SU-DHL-6 (cell line): ENCODE results near the gene PF4V1.

Source experiments
- H2AFZ ChIP-seq: fragments of 200-600 bp; sonication (generic); 2 replicates; pipeline ENCODE4 v1.6.1; 2014; ENCODE audit warnings: low read depth, mild to moderate bottlenecking, moderate library complexity, mixed read lengths, antibody characterized with exemption, low read length; ENCODE audit not compliant: severe bottlenecking
- H3F3A ChIP-seq: fragments of 200-600 bp; shearing (Covaris generic); 2 replicates; pipeline ENCODE4 v1.6.0; 2016; ENCODE audit warnings: antibody characterized with exemption, mild to moderate bottlenecking; ENCODE audit not compliant: insufficient read depth
- H3K27ac ChIP-seq: fragments of 200-600 bp; sonication (generic); 2 replicates; pipeline ENCODE4 v1.5.1; 2016; ENCODE audit warnings: low read depth, mild to moderate bottlenecking, low read length, moderate library complexity, mixed read lengths
- H3K27me3 ChIP-seq: fragments of 200-600 bp; sonication (generic), shearing (Covaris generic); 2 replicates; pipeline ENCODE4 v1.6.0; 2014; ENCODE audit warnings: mild to moderate bottlenecking, low read length
- H3K36me3 ChIP-seq: fragments of 200-600 bp; sonication (generic); 2 replicates; pipeline ENCODE4 v1.6.1; 2014; ENCODE audit warnings: mild to moderate bottlenecking, low read length, mixed read lengths
- H3K4me2 ChIP-seq: fragments of 300-600, 200-600 bp; shearing (Covaris generic), sonication (generic); 2 replicates; pipeline ENCODE4 v1.6.0; 2014; ENCODE audit warnings: low read length, low read depth, mild to moderate bottlenecking; ENCODE audit not compliant: poor library complexity, severe bottlenecking
- H3K4me3 ChIP-seq: fragments of 200-600 bp; sonication (generic); 2 replicates; pipeline ENCODE4 v1.5.1; 2014; ENCODE audit warnings: antibody characterized with exemption, low read length, mild to moderate bottlenecking, mixed read lengths; ENCODE audit not compliant: insufficient read depth, poor library complexity, severe bottlenecking
- H3K79me2 ChIP-seq: fragments of 200-600 bp; sonication (generic); 2 replicates; pipeline ENCODE4 v1.6.1; 2014; ENCODE audit warnings: mild to moderate bottlenecking, low read length, moderate library complexity; ENCODE audit not compliant: insufficient read depth
- H3K9ac ChIP-seq: fragments of 200-600 bp; sonication (generic); 2 replicates; pipeline ENCODE4 v1.7.0; 2014; ENCODE audit warnings: mild to moderate bottlenecking, low read length
- H3K9me2 ChIP-seq: fragments of 200-600 bp; sonication (generic); replicated peaks from 2 replicates; pipeline ENCODE4 v1.6.1; 2014; ENCODE audit warnings: low read length; ENCODE audit not compliant: insufficient read depth
- H3K9me3 ChIP-seq: fragments of 200-600 bp; sonication (generic); 2 replicates; pipeline ENCODE4 v1.6.1; 2014; ENCODE audit warnings: low read length, mixed read lengths; ENCODE audit not compliant: insufficient read depth
- H4K20me1 ChIP-seq: fragments of 200-600 bp; sonication (generic); 2 replicates; pipeline ENCODE4 v1.6.1; 2014; ENCODE audit warnings: low read depth, mild to moderate bottlenecking, antibody characterized with exemption, low read length, moderate library complexity, mixed read lengths
- CTCF ChIP-seq: fragments of 200-600 bp; sonication (generic); IDR thresholded peaks from one replicate; pipeline ENCODE4 v1.5.1; 2017; ENCODE audit warnings: antibody characterized with exemption, mild to moderate bottlenecking, low read length, moderate library complexity; ENCODE audit not compliant: insufficient read depth, poor library complexity, severe bottlenecking
- EZH2phosphoT487 ChIP-seq: fragments of 200-600 bp; sonication (generic), shearing (Covaris generic); conservative IDR thresholded peaks from 2 replicates; pipeline ENCODE4 v1.6.1; 2018; ENCODE audit warnings: mild to moderate bottlenecking, antibody characterized with exemption, low read length, moderate library complexity, mixed read lengths

PF4V1 gene

GRCh38 chr4:73856518-73856917, 3.4 kb downstream of the PF4V1 start:
- no peak overlapping the region for H3K27ac ChIP-seq
- H3F3A ChIP-seq, result no peaks in the 10 kb centered on the region
- H2AFZ ChIP-seq, result no peak overlapping the region
- H3K36me3 ChIP-seq, result no peaks in the 10 kb centered on the region
- no peak overlapping the region for H3K4me2 ChIP-seq
- no peak for TF ChIP-seq EZH2phosphoT487
- no peak for TF ChIP-seq CTCF
- H4K20me1 ChIP-seq, result no peaks in the 10 kb centered on the region
- no peaks in the 10 kb centered on the region for H3K27me3 ChIP-seq
- H3K9ac ChIP-seq, result no peak overlapping the region
- H3K4me3 ChIP-seq, result no peak overlapping the region
- no peaks in the 10 kb centered on the region for H3K79me2 ChIP-seq
- no peaks in the 10 kb centered on the region for H3K9me3 ChIP-seq
- no peaks in the 10 kb centered on the region for H3K9me2 ChIP-seq

- no peak overlapping the region for H3K27ac ChIP-seq
- H2AFZ ChIP-seq, result no peak overlapping the region
- H3K9ac ChIP-seq, result no peak overlapping the region
- H3K4me3 ChIP-seq, result no peak overlapping the region
- no peaks in the 10 kb centered on the region for H3K9me3 ChIP-seq
- H4K20me1 ChIP-seq, result no peaks in the 10 kb centered on the region
- no peaks in the 10 kb centered on the region for H3K27me3 ChIP-seq
- no peak overlapping the region for H3K4me2 ChIP-seq
- H3F3A ChIP-seq, result no peaks in the 10 kb centered on the region
- no peaks in the 10 kb centered on the region for H3K36me3 ChIP-seq
- H3K79me2 ChIP-seq, result no peaks in the 10 kb centered on the region
- H3K9me2 ChIP-seq, result no peaks in the 10 kb centered on the region
- TF ChIP-seq EZH2phosphoT487, result no peak
- TF ChIP-seq CTCF, result no peak
These were observed 6.6 kb downstream of the PF4V1 start for GRCh38 chr4:73859614-73860088.

- no peak overlapping the region for H3K4me3 ChIP-seq
- H3K36me3 ChIP-seq, result no peaks in the 10 kb centered on the region
- no peaks in the 10 kb centered on the region for H3F3A ChIP-seq
- H4K20me1 ChIP-seq, result no peaks in the 10 kb centered on the region
- no peak overlapping the region for H3K27ac ChIP-seq
- H3K9ac ChIP-seq, result no peak overlapping the region
- H3K9me3 ChIP-seq, result no peaks in the 10 kb centered on the region
- TF ChIP-seq CTCF, result no peak
- H2AFZ ChIP-seq, result no peak overlapping the region
- H3K27me3 ChIP-seq, result no peaks in the 10 kb centered on the region
- no peak overlapping the region for H3K4me2 ChIP-seq
- H3K79me2 ChIP-seq, result no peaks in the 10 kb centered on the region
- H3K9me2 ChIP-seq, result no peaks in the 10 kb centered on the region
These were observed 7.1 kb downstream of the PF4V1 start for GRCh38 chr4:73860181-73860580.

- Histone ChIP-seq H3F3A (no peaks in the 10 kb centered on the region), H2AFZ (no peak overlapping the region), H3K79me2 (no peaks in the 10 kb centered on the region), H3K36me3 (no peaks in the 10 kb centered on the region), H3K9me2 (no peaks in the 10 kb centered on the region), H3K27me3 (no peaks in the 10 kb centered on the region), H3K9me3 (no peaks in the 10 kb centered on the region), H3K27ac (no peak overlapping the region), H3K4me2 (no peak overlapping the region), H3K9ac (no peak overlapping the region), H4K20me1 (no peaks in the 10 kb centered on the region), H3K4me3 (no peak overlapping the region)
- TF ChIP-seq CTCF, result no peak
- no peak for TF ChIP-seq EZH2phosphoT487
These were observed 7.8 kb downstream of the PF4V1 start for GRCh38 chr4:73860917-73861316.
